Uterus (tissue), 4 donors: ENCODE data around the gene ASB5. TPM values are rescaled to one million over a fixed set of nuclear protein-coding genes. Genes with fewer than 3 reads are reported as not detected.

ENCODE experiments used
- DNase-seq, 2 donors: peaks; one replicate each; pipeline ENCODE4 v3.0.0-alpha.2; 2019 to 2020
- H3K27ac ChIP-seq, 2 donors: fragments of 200-600 bp; sonication (generic); 1 replicate in 1 of 2; 2 replicates in 1 of 2; pipeline ENCODE4 v1.5.1; 2016 to 2018
- H3K27me3 ChIP-seq, 2 donors: fragments of 200-600 bp; sonication (generic); one replicate each; pipeline ENCODE4 v1.5.1; 2018 to 2019; ENCODE audit warnings: control low read depth in 1 of 2
- H3K36me3 ChIP-seq, 2 donors: fragments of 200-600 bp; sonication (generic); one replicate each; pipeline ENCODE4 v1.5.1; 2019; ENCODE audit warnings: control low read depth in 1 of 2
- H3K4me1 ChIP-seq, 2 donors: fragments of 200-600 bp; sonication (generic); one replicate each; pipeline ENCODE4 v1.5.1; 2018 to 2019; ENCODE audit warnings: control low read depth in 1 of 2
- H3K4me3 ChIP-seq, 2 donors: fragments of 200-600 bp; sonication (generic); 1 replicate in 1 of 2; 2 replicates in 1 of 2; pipeline ENCODE4 v1.5.1; 2018 to 2019; ENCODE audit warnings: mild to moderate bottlenecking in 1 of 2
- H3K9me3 ChIP-seq, 2 donors: fragments of 200-600 bp; sonication (generic); one replicate each; pipeline ENCODE4 v1.5.1; 2019; ENCODE audit warnings: control low read depth in 1 of 2
- CTCF ChIP-seq, 4 experiments: fragments of 200-600 bp in 2 of 4; fragments of 450-650 bp in 2 of 4; sonication (generic) in 2 of 4; IDR thresholded peaks; one replicate each; pipeline ENCODE4 v1.5.1; 2016 to 2019; ENCODE audit warnings: antibody characterized with exemption in 4 of 4, mild to moderate bottlenecking in 2 of 4, moderate library complexity in 1 of 4
- POLR2A ChIP-seq, 2 donors: fragments of 450-650 bp; IDR thresholded peaks; one replicate each; pipeline ENCODE4 v1.6.1; 2016; ENCODE audit warnings: antibody characterized with exemption in 2 of 2, mild to moderate bottlenecking in 1 of 2, moderate library complexity in 1 of 2
- intact Hi-C: fragments of 100-400 bp; cut with DNase I; formaldehyde crosslinking; loops from one replicate; pipeline ENCODE4 v1.15.1; 2023; ENCODE audit warnings: low total_unique reads
- total RNA-seq, 4 donors: library from RNA; depleted of rRNA in 3 of 4; stranded (reverse); fragments of >200 nt in 3 of 4; gene quantifications; one replicate each; pipeline versions ENCODE4 v1.1.0 to v1.2.4, GENCODE V29; 2014 to 2023
- donor health status: DM: yes; HTN: yes; CAD: no.

The ASB5 gene
- total RNA-seq, 4 donors from 2014 or later: 0.28 to 0.37 TPM; not detected in 2

GRCh38 chr4:176307666-176307930, 38.6 kb upstream of the ASB5 start:
- intact Hi-C loops: no loop called here
- DNase-seq: no peak

GRCh38 chr4:176306837-176307665, 38.0 kb upstream of the ASB5 start:
- TF ChIP-seq CTCF (IDR thresholded peaks at IDR 0.05) (no peak), POLR2A (IDR thresholded peaks at IDR 0.05) (no peak)

More at GRCh38 chr4:176307666-176307930, 38.6 kb upstream of the ASB5 start:
- H3K36me3 ChIP-seq: no peaks in the 10 kb centered on the region
- no peaks in the 10 kb centered on the region for H3K4me1 ChIP-seq
- no peaks in the 10 kb centered on the region for H3K9me3 ChIP-seq
- no peaks in the 10 kb centered on the region for H3K27me3 ChIP-seq
- no peak overlapping the region for H3K27ac ChIP-seq
- TF ChIP-seq POLR2A (IDR thresholded peaks at IDR 0.05): no peak
- no peak for TF ChIP-seq CTCF (IDR thresholded peaks at IDR 0.05)
- H3K4me3 ChIP-seq: no peak overlapping the region

GRCh38 chr4:176303938-176304337, 34.9 kb upstream of the ASB5 start:
- no peak for TF ChIP-seq POLR2A (IDR thresholded peaks at IDR 0.05)
- no peak for TF ChIP-seq CTCF (IDR thresholded peaks at IDR 0.05)
- no peaks in the 10 kb centered on the region for H3K36me3 ChIP-seq

More at GRCh38 chr4:176306837-176307665, 38.0 kb upstream of the ASB5 start:
- no peaks in the 10 kb centered on the region for H3K36me3 ChIP-seq
- H3K4me1 ChIP-seq: no peaks in the 10 kb centered on the region
- intact Hi-C loops: no loop called here
- no peak overlapping the region for H3K4me3 ChIP-seq
- no peaks in the 10 kb centered on the region for H3K27me3 ChIP-seq
- no peaks in the 10 kb centered on the region for H3K9me3 ChIP-seq
- no peak overlapping the region for H3K27ac ChIP-seq
- no peak for DNase-seq

GRCh38 chr4:176302283-176303275, 33.6 kb upstream of the ASB5 start:
- Histone ChIP-seq H3K4me1 (no peaks in the 10 kb centered on the region), H3K27ac (no peak overlapping the region), H3K36me3 (no peaks in the 10 kb centered on the region), H3K4me3 (no peak overlapping the region), H3K27me3 (no peaks in the 10 kb centered on the region), H3K9me3 (no peaks in the 10 kb centered on the region)
- no peak for TF ChIP-seq POLR2A (IDR thresholded peaks at IDR 0.05)
- TF ChIP-seq CTCF (IDR thresholded peaks at IDR 0.05): no peak
- no peak for DNase-seq
- intact Hi-C loops: no loop called here

More at GRCh38 chr4:176303938-176304337, 34.9 kb upstream of the ASB5 start:
- Histone ChIP-seq H3K27ac (no peak overlapping the region), H3K4me3 (no peak overlapping the region), H3K4me1 (no peaks in the 10 kb centered on the region), H3K9me3 (no peaks in the 10 kb centered on the region), H3K27me3 (no peaks in the 10 kb centered on the region)
- intact Hi-C loops: no loop called here
- DNase-seq: no peak

GRCh38 chr4:176300565-176300964, 31.5 kb upstream of the ASB5 start:
- DNase-seq: no peak
- H3K36me3 ChIP-seq: no peaks in the 10 kb centered on the region
- H3K27me3 ChIP-seq: no peaks in the 10 kb centered on the region
- H3K4me1 ChIP-seq: no peaks in the 10 kb centered on the region
- H3K4me3 ChIP-seq: no peak overlapping the region
- H3K9me3 ChIP-seq: no peaks in the 10 kb centered on the region
- TF ChIP-seq POLR2A (IDR thresholded peaks at IDR 0.05): no peak
- no peak for TF ChIP-seq CTCF (IDR thresholded peaks at IDR 0.05)
- H3K27ac ChIP-seq: no peak overlapping the region
- intact Hi-C loops: no loop called here
